Measurements from ENCODE around the gene ZNF77. TPM values are rescaled to one million over a fixed set of nuclear protein-coding genes. Genes with fewer than 3 reads are reported as not detected.
"Not testable (repeated sequence)": the region's sequence is repeated elsewhere in the genome, so short reads cannot be mapped to it uniquely, and the experiment has no call there.

The ZNF77 gene
- total RNA-seq: 1 to 10 TPM; 2.7 to 3.0 TPM
- total RNA-seq: 2.9 to 8.2 reads per million in 2 donors

GRCh38 chr19:2944775-2945574 is at the start of gene ZNF77:
TSS of gene ZNF77 (minus strand) at chr19:2944971. CDS start at chr19:2944840, 131 bp downstream.
- peak within 1 kb of the TSS; percentile 89 for H3K27ac Mint-ChIP-seq
- H3K4me3 Mint-ChIP-seq: peak within 1 kb of the TSS; percentile 94
- H3K4me1 Mint-ChIP-seq: peaks cover 24% of the 10 kb centered on the region
- H3K27me3 Mint-ChIP-seq: no peaks in the 10 kb centered on the region
- ATAC-seq (peak; percentile 98), DNase-seq (peak; percentile 91 to 96 (median 95))
- H3K36me3 Mint-ChIP-seq (ENCODE audit: low read depth): no peaks in the 10 kb centered on the region
- H3K9me3 ChIP-seq (ENCODE audit: control insufficient read depth, low read length, poor library complexity, severe bottlenecking): no peaks in the 10 kb centered on the region

- Mint-ChIP-seq H3K4me1 (no peaks in the 10 kb centered on the region), H3K27ac (no peak overlapping the region), H3K27me3 (peaks cover 6% of the 10 kb centered on the region), H3K36me3 (ENCODE audit: low read depth) (peaks cover 2% of the 10 kb centered on the region), H3K4me3 (no peak overlapping the region)
- H3K9me3 ChIP-seq (ENCODE audit: control insufficient read depth, low read length, poor library complexity, severe bottlenecking): no peaks in the 10 kb centered on the region
- ATAC-seq: no peak
- no peak for DNase-seq
Measured at GRCh38 chr19:2993579-2993978, 48.8 kb upstream of the ZNF77 start.

- ATAC-seq (no peak), DNase-seq (no peak)
- Mint-ChIP-seq H3K27me3 (peaks cover 11% of the 10 kb centered on the region), H3K36me3 (ENCODE audit: low read depth) (peaks cover 2% of the 10 kb centered on the region), H3K4me1 (no peaks in the 10 kb centered on the region), H3K4me3 (no peak overlapping the region), H3K27ac (no peak overlapping the region)
- no peaks in the 10 kb centered on the region for H3K9me3 ChIP-seq (ENCODE audit: control insufficient read depth, low read length, poor library complexity, severe bottlenecking)
Measured at GRCh38 chr19:2992958-2993357, 48.2 kb upstream of the ZNF77 start.

- not testable (repeated sequence) for H3K27ac Mint-ChIP-seq; H3K9me3 ChIP-seq (ENCODE audit: control insufficient read depth, low read length, poor library complexity, severe bottlenecking); H3K36me3 Mint-ChIP-seq (ENCODE audit: low read depth); H3K4me3 Mint-ChIP-seq; ATAC-seq; DNase-seq; H3K4me1 Mint-ChIP-seq
- peaks cover 11% of the 10 kb centered on the region for H3K27me3 Mint-ChIP-seq
Measured at GRCh38 chr19:2992333-2992732, 47.6 kb upstream of the ZNF77 start.

- no peaks in the 10 kb centered on the region for H3K9me3 ChIP-seq (ENCODE audit: control insufficient read depth, low read length, poor library complexity, severe bottlenecking)
- DNase-seq (no peak), ATAC-seq (no peak)
- no peaks in the 10 kb centered on the region for H3K4me1 Mint-ChIP-seq
- no peaks in the 10 kb centered on the region for H3K36me3 Mint-ChIP-seq (ENCODE audit: low read depth)
- peaks cover 17% of the 10 kb centered on the region for H3K27me3 Mint-ChIP-seq
- H3K4me3 Mint-ChIP-seq: no peak overlapping the region
- no peak overlapping the region for H3K27ac Mint-ChIP-seq
Measured at GRCh38 chr19:2989236-2989946, 44.6 kb upstream of the ZNF77 start.

- H3K9me3 ChIP-seq (ENCODE audit: control insufficient read depth, low read length, poor library complexity, severe bottlenecking): no peaks in the 10 kb centered on the region
- no peak overlapping the region for H3K27ac Mint-ChIP-seq
- no peak overlapping the region for H3K4me3 Mint-ChIP-seq
- H3K4me1 Mint-ChIP-seq: no peaks in the 10 kb centered on the region
- ATAC-seq: no peak
- H3K36me3 Mint-ChIP-seq (ENCODE audit: low read depth): no peaks in the 10 kb centered on the region
- peaks cover 17% of the 10 kb centered on the region for H3K27me3 Mint-ChIP-seq
- no peak for DNase-seq
Measured at GRCh38 chr19:2988568-2988967, 43.8 kb upstream of the ZNF77 start.

- no peak overlapping the region for H3K4me3 Mint-ChIP-seq
- DNase-seq (no peak), ATAC-seq (no peak)
- H3K4me1 Mint-ChIP-seq: peaks cover 3% of the 10 kb centered on the region
- peaks cover 24% of the 10 kb centered on the region for H3K27me3 Mint-ChIP-seq
- no peak overlapping the region for H3K27ac Mint-ChIP-seq
- H3K9me3 ChIP-seq (ENCODE audit: control insufficient read depth, low read length, poor library complexity, severe bottlenecking): no peaks in the 10 kb centered on the region
- H3K36me3 Mint-ChIP-seq (ENCODE audit: low read depth): no peaks in the 10 kb centered on the region
Measured at GRCh38 chr19:2987797-2988196, 43.0 kb upstream of the ZNF77 start.

- ATAC-seq: no peak
- Mint-ChIP-seq H3K36me3 (ENCODE audit: low read depth) (no peaks in the 10 kb centered on the region), H3K27ac (no peak overlapping the region), H3K4me3 (no peak overlapping the region), H3K4me1 (peaks cover 3% of the 10 kb centered on the region), H3K27me3 (peaks cover 27% of the 10 kb centered on the region)
- no peak for DNase-seq
- H3K9me3 ChIP-seq (ENCODE audit: control insufficient read depth, low read length, poor library complexity, severe bottlenecking): no peaks in the 10 kb centered on the region
Measured at GRCh38 chr19:2986951-2987524, 42.3 kb upstream of the ZNF77 start.

- no peak overlapping the region for H3K4me3 Mint-ChIP-seq
- DNase-seq: no peak
- H3K9me3 ChIP-seq (ENCODE audit: control insufficient read depth, low read length, poor library complexity, severe bottlenecking): no peaks in the 10 kb centered on the region
- peaks cover 3% of the 10 kb centered on the region for H3K4me1 Mint-ChIP-seq
- ATAC-seq: no peak
- H3K27me3 Mint-ChIP-seq: peaks cover 36% of the 10 kb centered on the region
- H3K27ac Mint-ChIP-seq: no peak overlapping the region
- no peaks in the 10 kb centered on the region for H3K36me3 Mint-ChIP-seq (ENCODE audit: low read depth)
Measured at GRCh38 chr19:2984215-2984528, 39.4 kb upstream of the ZNF77 start.

- ATAC-seq: no peak
Measured at GRCh38 chr19:2983351-2984214, 38.8 kb upstream of the ZNF77 start.

GRCh38 chr19:2982983-2983350 is 38.2 kb upstream of the ZNF77 start:
- DNase-seq (no peak), ATAC-seq (no peak)
- no peak overlapping the region for H3K4me3 Mint-ChIP-seq
- no peaks in the 10 kb centered on the region for H3K36me3 Mint-ChIP-seq (ENCODE audit: low read depth)
- peaks cover 3% of the 10 kb centered on the region for H3K4me1 Mint-ChIP-seq
- peaks cover 25% of the 10 kb centered on the region for H3K27me3 Mint-ChIP-seq
- no peak overlapping the region for H3K27ac Mint-ChIP-seq
- H3K9me3 ChIP-seq (ENCODE audit: control insufficient read depth, low read length, poor library complexity, severe bottlenecking): no peaks in the 10 kb centered on the region

More at GRCh38 chr19:2983351-2984214, 38.8 kb upstream of the ZNF77 start:
- H3K9me3 ChIP-seq (ENCODE audit: control insufficient read depth, low read length, poor library complexity, severe bottlenecking): no peaks in the 10 kb centered on the region
- H3K4me3 Mint-ChIP-seq: no peak overlapping the region
- no peaks in the 10 kb centered on the region for H3K36me3 Mint-ChIP-seq (ENCODE audit: low read depth)
- H3K27me3 Mint-ChIP-seq: peaks cover 30% of the 10 kb centered on the region
- DNase-seq: no peak
- H3K4me1 Mint-ChIP-seq: peaks cover 3% of the 10 kb centered on the region
- no peak overlapping the region for H3K27ac Mint-ChIP-seq

GRCh38 chr19:2982561-2982960 is 37.8 kb upstream of the ZNF77 start:
- no peak overlapping the region for H3K27ac Mint-ChIP-seq
- peaks cover 25% of the 10 kb centered on the region for H3K27me3 Mint-ChIP-seq
- H3K9me3 ChIP-seq (ENCODE audit: control insufficient read depth, low read length, poor library complexity, severe bottlenecking): no peaks in the 10 kb centered on the region
- H3K4me3 Mint-ChIP-seq: no peak overlapping the region
- ATAC-seq: no peak
- DNase-seq: no peak
- H3K4me1 Mint-ChIP-seq: peaks cover 6% of the 10 kb centered on the region
- no peaks in the 10 kb centered on the region for H3K36me3 Mint-ChIP-seq (ENCODE audit: low read depth)

- no peak for ATAC-seq
- Mint-ChIP-seq H3K27me3 (peaks cover 23% of the 10 kb centered on the region), H3K4me3 (no peak overlapping the region)
Measured at GRCh38 chr19:2981898-2982297, 37.1 kb upstream of the ZNF77 start.

More at GRCh38 chr19:2981898-2982297, 37.1 kb upstream of the ZNF77 start:
- Mint-ChIP-seq H3K4me1 (peaks cover 8% of the 10 kb centered on the region), H3K36me3 (ENCODE audit: low read depth) (no peaks in the 10 kb centered on the region), H3K27ac (no peak overlapping the region)
- no peak for DNase-seq
- H3K9me3 ChIP-seq (ENCODE audit: control insufficient read depth, low read length, poor library complexity, severe bottlenecking): no peaks in the 10 kb centered on the region

Data from T-helper 17 cell (primary cell).